DMS 273 (cell line): ENCODE measurements around the gene GORASP2.

Source experiments
- DNase-seq: peaks from one replicate; lab custom pipeline; 2025; ENCODE audit not compliant: unreplicated experiment; lab: John Stamatoyannopoulos, UW

The GORASP2 gene

DNA sequence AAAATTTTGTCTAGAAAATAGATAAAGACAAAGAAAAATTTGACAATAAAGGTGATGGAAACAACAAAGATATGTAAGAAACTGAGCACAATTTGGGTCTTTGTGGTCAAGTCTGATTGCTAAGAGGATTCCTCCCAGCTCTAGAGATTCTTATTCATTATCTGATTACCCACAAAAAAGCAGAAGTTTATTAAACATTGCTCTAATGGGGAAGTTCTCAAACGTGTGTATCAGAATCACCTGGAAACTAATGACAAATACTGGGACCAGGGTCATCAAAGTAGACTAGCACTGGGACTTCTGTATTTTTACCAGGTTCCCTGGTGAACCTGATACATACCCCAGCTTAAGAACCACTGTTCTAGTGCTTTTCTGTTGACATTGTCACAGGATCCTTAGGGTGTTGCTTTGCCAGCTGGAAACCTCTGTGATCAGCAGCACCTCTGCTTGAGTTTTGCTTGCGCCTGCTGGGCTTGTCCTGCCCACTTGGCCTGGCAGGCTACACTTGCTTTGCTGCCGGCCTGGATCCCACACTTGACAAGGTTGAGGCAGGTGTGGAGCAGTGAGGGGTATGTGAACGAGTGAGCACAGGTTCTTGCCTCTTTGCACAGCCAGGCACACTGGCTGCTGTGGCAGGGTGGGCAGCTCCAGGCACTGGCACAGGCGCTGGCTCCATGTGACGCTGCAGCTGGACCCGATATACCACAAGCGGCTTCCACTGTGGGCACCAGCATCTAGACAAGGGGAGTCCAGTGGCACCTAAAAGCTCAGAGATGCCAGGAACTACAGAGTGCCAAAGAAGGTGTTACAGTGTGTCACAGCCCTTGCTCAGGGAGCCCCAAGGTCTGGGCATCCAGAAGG, 6.2 kb upstream of the GORASP2 start:
- no peak for DNase-seq

DNA sequence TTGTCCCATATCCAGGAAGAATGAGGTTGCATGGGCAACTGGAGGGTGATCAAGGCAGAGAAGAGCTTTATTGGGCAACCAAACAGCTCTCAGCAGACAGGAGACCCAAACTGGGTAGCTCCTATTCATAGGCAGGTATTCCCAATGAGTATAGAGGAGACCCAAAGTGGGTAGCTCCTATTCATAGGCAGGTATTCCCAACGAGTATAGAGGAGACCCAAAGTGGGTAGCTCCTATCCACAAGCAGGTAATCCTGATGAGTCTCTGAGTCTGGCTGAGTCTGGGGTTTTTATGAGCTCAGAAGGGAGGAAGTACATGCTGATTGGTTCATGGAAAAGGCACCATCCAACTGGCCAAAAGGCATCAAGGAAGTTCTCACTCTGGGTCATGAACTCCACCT, 5.3 kb upstream of the GORASP2 start:
- DNase-seq = peak; percentile 15

DNA sequence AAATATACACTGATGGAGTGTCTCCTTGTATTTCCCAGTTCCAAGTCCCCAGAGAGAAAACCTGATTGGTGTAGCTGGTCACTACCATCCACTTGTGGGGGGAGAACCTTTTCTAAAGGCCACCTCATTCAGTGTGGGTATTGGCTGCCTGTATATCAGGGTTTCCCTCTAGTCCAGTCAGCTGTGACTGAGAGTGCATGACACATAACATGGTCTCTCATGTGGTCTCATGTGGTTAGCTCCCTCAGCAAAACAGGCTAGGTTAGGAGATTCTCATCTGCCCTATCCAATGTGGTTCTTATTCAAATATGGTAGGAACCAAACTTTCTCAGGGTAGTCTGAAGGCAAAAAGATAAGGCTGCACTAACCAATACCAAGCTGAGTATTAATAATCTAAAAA, 4.1 kb upstream of the GORASP2 start:
- DNase-seq = no peak

DNA sequence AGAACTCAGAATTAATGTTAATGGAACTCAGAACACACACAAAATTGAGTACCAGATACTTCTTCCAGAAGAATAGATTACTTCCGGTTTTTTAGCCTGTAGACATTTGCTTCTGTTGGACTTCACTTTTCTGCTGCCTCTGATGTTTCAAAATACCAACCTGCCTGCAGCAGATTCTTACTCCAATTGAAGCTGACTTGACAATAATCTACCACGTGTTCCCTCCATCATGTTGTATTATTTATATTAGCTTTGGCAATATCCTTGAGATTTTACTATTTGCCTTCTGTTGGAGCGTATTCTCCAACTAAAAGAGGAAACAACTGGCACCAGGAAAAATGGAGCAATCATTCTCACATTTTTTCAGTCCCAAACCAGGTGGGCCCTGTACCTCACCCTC, 3.1 kb upstream of the GORASP2 start:
- DNase-seq = no peak

DNA sequence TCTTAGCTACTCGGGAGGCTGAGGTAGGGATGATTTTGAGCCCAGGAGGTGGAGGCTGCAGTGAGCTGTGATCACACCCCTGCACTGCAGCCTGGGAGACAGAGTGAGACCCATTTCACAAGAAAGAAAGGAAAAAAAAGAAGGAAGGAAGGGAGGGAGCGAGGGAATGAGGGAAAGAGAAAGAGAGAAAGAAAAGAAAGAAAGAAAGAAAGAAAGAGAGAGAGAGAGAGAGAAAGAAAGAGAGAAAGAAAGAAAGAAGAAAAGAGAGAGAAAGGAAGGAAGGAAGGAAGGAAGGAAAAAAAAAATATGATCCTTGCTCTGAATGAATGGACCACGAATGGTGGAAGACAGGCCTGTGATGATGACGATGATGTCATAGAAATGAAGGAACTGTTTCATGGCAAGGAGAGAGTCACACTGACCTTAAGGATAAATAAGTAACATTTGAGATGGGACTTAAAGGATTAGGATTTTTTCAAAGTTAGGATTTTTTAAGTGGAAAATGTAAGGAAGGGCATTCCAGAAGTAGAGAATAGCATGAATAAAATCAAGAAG, 2.2 kb upstream of the GORASP2 start:
- DNase-seq = no peak

DNA sequence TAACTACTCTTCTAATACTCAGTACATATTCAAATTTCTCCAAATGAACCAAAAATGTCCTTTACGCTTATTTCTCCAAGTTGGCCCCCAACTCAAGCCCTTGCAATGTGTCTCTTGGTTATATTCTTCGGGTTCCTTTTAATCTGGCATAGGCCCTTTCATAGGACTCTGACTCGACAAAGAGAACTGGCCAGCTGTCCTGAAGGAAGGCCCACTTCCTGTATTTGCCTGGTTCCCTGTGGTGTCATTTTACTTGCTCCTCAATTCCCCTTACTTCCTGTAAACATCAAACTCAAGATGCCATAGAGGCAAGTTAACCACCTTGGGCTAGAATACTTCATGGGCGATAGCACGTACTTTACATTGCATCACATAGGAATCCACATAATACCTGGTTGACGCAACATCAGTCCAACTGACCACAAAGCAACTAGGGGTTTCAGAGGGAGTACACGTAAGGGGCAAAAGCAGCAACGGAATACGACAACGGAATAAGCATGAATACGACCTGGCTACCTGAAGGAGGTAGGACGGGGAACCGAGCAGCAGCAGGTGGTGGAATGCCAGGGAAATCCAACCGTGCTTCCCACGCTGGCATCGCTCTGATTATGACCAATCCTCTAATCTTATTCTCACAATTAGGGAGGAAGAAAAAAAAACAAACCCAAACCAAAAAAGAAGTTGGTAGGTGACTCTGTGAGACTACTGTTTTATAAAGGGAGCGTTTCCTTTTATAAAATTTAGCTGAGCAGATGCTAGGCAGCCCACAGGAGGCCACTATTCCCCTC, 823 bp upstream of the GORASP2 start:
- peak; percentile 49 for DNase-seq

DNA sequence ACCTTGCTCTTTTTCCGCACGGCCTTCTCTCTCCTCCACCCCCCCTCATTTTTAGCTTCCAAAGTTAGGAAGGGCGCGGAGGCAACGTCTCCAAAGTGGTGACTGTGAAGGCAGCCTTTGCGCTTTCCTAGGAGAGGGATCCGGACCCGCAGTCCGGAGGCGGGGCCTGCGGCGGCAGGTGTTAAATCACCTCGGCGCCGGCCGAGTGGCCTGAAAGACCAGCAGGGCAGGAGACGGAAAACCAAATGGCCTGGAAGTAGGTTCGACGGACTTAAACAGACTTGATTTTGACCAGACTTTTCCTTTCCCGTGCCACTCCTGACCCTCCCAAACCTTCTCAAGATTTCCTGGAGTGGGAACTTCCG, 615 bp downstream of the GORASP2 start:
- DNase-seq = peak; percentile 73

DNA sequence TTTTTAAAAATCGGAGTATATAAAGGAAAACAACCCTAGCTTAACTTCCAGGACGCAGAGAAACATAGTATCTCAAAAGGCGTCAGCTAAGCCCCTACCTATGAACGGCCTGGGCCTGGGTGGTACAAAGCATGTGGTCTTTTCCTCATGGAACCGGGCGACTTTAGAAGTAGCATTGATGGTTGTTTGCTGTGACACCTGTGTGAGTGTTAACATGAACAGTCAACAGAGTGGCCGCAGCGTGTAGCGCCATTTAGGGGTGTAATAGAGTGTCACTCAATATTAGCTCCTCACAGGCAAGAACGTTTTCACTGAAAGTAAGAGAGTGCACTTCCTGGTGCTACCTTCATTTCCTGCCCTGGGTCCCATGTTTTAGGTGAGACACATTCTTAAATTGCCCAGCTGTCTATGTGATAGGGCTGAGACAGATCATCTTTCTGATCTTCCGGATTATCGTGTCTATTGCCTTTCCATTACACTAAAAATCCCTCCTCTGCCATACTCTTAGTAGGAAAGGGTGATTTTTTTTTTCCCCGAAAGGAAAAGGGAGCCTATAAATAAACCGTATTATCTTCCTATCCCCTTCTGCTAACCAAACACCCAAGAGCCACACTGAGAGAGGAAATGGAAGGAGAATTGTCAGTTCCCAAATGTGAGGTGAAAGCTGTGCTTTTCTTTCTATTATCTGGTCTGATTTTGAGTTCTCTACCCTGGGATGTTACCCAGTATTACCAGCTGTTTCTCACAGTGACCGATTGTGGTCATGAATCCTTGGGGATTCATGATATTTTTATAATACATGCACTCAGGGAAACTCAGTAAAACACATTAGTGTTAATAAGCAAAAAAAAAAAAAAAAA, 1.3 kb downstream of the GORASP2 start:
- peak; percentile 87 for DNase-seq

DNA sequence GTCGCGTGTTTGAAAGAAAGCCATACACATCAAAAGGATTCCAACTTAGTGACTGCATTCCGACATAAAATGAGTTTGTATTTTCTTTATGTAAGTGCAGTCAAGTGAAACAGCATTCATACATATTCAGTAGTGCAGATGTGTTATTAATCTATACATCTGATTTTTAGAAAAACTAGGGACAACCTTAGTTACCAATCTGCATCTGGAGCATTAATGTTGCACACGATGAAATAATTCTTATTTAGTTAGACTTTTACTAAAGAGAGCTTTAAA, 1.9 kb downstream of the GORASP2 start:
- DNase-seq = no peak

DNA sequence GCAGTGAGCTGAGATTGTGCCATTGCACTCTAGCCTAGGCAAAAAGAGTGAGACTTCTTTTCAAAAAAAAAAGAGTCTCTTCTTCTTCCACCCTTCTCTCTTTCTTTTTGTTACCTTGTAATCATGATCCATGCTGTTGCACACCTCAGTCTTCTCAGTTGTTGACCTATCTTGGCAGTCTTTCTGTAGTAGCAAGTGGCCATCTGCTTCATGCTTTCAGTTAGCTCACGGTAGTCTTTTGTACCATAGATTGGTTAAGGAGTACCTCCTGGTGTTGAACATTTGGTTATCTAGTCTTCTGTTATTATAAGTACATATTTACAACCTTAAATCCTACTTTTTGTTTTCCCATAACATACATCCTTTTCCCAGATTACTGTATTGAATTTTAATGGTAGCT, 3.1 kb downstream of the GORASP2 start:
- DNase-seq = peak; percentile 52

DNA sequence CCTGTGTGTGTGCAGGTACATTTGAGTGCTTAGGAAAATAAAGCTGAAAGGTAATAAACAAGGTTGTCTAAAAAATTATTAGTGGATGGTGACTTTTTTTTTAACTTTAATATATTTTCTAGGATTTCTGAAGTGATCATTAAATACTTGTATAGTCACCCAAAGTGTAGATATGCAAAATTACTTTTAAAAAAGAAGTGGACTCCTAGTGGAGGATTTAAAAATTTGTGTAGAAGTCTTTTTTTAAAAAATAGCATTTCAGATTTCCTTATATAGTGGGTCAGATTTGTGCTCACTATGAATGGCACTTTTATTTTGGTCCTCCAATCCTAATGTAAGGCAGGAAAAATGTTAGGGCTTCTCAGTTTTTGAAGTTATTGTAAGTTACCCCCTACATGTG, 3.9 kb downstream of the GORASP2 start:
- DNase-seq = no peak

DNA sequence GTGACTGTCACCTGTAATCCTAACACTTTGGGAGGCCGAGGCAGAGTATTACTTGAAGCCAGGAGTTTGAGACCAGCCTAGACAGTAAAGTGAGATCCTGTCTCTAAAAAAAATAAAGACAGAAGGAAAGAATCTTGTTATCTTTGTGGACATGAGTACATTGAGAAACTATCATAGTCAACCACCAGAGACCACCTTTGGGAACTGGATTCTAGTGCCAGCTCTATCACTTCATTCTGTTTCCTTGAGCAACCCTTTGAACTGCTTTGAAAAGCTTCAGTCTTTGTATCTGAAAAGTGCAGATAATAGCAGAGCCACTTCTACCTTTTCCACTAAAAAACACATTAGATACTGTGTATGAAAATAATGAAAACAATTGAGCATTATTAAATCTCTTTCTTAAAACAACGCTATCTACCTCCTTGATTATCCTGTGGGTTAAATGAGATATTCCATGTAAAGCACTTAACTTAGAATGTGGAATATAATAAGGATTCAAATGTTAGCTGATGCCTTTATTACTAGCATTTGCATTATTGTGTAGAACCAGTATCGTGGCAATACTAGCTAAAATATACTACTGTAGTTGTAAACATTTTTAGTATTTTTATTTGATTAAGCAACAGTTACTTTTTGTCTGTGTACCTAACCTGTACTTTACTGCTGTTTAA, 8.8 kb downstream of the GORASP2 start:
- no peak for DNase-seq

DNA sequence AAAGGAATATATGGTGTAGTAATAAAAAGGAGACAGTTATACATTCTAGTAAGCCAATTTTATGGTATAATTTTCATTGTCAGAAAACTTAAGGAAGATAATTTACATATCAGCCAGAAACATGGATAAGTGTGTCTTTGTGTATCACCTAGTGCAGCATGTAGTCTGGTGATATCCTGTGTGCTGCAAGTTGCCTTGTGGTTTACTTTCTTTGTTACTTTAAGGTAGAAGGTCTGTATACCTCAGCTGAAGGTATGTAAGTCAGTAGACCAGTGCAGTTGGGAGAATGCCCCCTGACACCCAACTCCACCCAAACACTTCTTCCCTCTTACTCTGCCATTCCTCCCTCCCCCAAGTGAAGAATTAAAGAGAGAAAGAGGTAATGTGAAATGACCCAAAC, 11.0 kb downstream of the GORASP2 start:
- no peak for DNase-seq

DNA sequence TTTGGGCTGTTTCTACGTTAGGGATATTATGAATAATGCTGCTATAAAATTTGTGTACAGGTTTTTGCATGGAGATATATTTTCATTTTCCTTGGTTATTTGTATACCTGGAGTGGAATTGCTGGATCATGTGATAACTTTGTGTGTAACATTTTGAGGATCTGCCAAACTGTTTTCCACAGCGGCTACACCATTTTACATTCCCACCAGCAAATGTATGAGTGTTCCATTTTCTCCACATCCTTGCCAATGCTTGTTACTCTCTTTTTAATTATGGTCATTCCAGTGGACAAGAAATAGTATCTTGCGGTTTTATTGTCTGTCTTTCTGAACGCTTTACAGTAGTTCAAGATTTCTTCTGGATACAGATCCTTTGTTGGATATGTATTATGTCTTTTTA, 13.6 kb downstream of the GORASP2 start:
- no peak for DNase-seq

DNA sequence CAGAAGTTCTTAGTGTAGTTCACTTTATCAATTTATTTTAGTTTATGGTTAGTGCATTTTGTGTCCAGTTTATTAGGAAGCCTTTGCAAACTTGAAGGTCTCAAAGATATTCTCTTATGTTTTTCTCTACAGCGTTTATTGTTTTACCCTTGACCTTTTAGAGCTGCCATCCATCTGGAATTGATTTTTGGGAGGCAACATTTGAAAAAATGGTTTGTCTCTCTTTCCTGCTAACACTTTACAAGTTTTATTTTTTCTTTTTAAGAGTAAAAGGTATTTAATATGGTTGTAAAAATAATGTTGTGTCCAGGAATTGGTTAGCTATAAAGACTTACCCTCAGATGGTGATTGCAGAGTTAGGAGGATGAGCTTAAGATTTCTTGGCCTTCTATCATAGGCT, 14.0 kb downstream of the GORASP2 start:
- no peak for DNase-seq

DNA sequence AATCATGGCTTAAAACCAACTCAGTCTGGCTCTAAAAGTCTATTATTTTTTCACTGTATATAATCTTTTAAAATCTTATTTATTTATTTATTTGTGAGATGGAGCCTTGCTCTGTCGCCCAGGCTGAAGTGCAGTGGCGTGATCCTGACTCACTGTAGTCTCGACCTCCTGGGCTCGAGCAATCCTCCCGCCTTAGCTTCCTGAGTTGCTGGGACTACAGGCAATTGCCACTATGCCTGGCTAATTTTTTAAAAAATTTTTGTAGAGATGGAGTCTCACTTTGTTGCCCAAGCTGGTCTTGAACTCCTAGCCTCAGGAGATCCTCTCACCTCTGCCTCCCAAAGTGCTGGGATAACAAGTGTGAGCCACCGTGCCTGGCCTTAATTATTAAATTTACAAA, 14.5 kb downstream of the GORASP2 start:
- DNase-seq = no peak

DNA sequence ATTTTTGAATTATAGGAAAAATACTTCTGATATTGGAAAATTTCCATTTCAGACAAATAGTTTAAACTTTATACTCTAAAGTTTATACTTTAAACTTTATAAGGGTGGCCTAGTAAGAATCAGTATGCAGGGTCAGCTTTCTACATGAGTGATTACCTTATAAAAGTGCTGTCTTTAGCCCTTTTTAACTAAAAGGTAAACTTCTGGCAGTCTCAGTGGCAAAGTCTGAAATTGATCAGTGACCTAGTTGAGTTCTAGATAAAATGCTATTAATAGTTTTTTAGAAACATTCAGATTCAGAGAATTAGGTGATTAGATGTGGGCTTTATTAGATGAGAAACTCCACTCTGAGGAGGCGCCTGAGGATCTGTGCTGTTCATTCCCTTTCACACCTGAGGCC, 15.5 kb downstream of the GORASP2 start:
- no peak for DNase-seq

DNA sequence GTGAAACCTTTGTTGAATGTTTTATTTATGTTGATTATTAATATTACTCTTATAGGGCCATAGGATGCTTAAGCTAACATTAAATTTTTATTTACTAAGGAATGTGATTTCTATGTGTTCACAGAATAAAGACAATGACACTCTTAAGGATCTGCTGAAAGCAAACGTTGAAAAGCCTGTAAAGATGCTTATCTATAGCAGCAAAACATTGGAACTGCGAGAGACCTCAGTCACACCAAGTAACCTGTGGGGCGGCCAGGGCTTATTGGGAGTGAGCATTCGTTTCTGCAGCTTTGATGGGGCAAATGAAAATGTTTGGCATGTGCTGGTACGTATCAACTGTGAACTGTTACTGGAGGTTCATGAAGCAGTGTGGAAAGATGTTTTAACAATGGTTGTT, 20.4 kb downstream of the GORASP2 start:
- no peak for DNase-seq

DNA sequence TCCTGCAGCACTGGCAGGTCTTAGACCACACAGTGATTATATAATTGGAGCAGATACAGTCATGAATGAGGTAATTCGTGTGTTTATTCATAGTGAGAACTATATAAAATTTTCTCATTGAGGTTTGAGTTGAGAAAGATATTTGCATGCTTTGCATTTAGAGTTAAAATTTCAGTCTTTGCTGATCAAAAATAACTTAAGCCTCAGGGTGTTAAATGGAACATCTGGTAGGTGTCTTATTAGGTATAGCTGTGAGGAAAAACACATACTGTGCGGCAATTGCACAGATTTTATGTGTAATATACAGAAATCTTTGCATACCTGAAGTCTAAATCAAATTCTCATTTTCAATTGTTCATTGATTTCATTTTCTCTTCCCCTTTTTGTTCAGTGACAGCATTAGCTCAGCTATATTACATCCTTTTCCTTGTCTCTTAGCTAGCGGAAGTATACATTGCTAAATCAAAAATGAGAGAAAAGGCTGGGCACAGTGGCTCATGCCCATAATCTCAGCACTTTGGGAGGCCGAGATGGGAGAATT, 21.2 kb downstream of the GORASP2 start:
- no peak for DNase-seq

DNA sequence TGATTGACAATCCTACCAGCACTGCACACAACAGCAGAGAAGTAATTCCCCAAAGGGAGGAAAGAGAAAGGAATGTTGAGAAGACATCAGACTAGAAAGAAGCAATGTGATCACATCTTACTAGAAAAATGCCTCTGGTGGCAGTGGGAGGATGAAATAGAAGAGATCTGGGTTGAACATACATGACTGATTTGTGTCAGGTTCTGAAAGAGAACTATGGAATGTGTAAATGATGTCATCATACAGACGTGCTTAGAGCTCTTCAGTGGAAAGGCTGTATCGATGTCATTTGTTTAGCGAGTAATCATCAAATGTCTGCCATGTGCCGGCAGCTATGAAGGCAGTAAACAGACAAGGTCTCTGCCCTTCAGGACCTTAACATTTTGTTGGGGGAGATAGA, 24.9 kb downstream of the GORASP2 start:
- DNase-seq = no peak

DNA sequence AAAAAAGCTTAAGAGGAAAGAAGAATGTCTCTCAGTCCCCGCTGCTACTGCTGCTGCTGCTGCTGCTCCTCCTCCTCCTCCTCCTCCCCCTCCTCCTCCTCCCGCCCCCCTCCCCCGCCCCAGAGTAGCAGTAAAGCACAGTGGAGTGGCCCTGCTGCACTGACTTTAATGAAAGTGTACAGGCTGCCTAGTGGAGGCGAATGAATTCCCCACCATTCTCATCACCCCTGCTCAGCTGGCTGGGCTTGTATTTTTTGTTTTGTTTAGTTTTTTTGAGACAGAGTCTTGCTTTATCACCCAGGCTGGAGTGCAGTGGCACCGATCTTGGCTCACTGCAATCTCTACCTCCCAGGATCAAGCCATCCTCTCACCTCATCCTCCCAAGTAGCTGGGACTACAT, 34.3 kb downstream of the GORASP2 start:
- DNase-seq = no peak
